ENCODE measurements around the gene IL1RAPL2. TPM values are rescaled to one million over a fixed set of nuclear protein-coding genes. Genes with fewer than 3 reads are reported as not detected.
A peak's percentile ranks its signal among the peaks of the same experiment; 100 is the strongest.

The IL1RAPL2 gene
- total and polyA plus RNA-seq, 2 donors (not counting 1 experiment from before 2014, with no cell fraction given), result not detected

DNA sequence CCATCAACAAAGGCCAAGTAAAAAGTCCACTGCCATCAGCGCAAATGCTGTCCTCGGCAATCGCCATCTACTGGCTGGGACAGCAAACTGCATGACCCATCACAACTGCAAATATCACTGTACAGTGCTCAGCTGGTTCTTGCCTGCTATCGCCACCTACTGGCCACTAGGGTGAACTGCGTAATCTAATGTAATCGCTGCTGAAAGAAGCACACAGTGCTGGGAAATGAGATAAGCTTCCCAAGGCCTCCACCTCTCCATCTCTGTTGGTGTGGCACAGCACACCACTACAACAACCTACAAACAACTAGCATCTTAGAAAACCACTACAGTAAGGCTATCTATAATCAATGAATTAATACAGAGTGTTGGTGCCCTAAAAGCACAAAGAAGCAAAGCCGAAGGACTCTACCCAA lies 356.2 kb downstream of the IL1RAPL2 start:
- Histone ChIP-seq H3K4me3 (ENCODE audit: control extremely low read depth in 1 of 5, extremely low read depth in 1 of 5, insufficient read depth in 1 of 5, low read depth in 2 of 5, low read length in 4 of 5) (no peak overlapping the region), H3K9me3 (ENCODE audit: control extremely low read depth in 1 of 3, control insufficient read depth in 2 of 3, insufficient read depth in 1 of 3, low read length in 2 of 3) (no peaks in the 10 kb centered on the region), H3K9ac (ENCODE audit: low read length) (no peak overlapping the region), H3K79me2 (ENCODE audit: control insufficient read depth, insufficient read depth, low read length) (no peaks in the 10 kb centered on the region), H3K27ac (ENCODE audit: low read length in 2 of 2) (no peak overlapping the region), H3K4me2 (replicated peaks; ENCODE audit: low read depth, low read length, poor library complexity, severe bottlenecking) (no peak overlapping the region), H3K27me3 (replicated peaks in 1 of 4; ENCODE audit: control extremely low read depth in 1 of 4, control insufficient read depth in 3 of 4, insufficient read depth in 4 of 4, low read length in 3 of 4) (no peaks in the 10 kb centered on the region), H4K20me1 (ENCODE audit: control insufficient read depth, insufficient read depth, low read length, poor library complexity, severe bottlenecking) (no peaks in the 10 kb centered on the region), H3K36me3 (replicated peaks in 1 of 2; ENCODE audit: control extremely low read depth in 1 of 2, control insufficient read depth in 1 of 2, extremely low read depth in 1 of 2, insufficient read depth in 2 of 2, low read length in 1 of 2) (no peaks in the 10 kb centered on the region), H3K4me1 (ENCODE audit: control insufficient read depth in 2 of 2, insufficient read depth in 2 of 2, low read length in 2 of 2) (no peaks in the 10 kb centered on the region), H2AFZ (ENCODE audit: insufficient read depth, low read depth, low read length, poor library complexity, severe bottlenecking) (no peak overlapping the region)
- ChIA-PET POLR2A (no interaction called here), CTCF (interaction anchor here (0.5 to 1.3 kb wide), 3 partner anchors 11 to 632 kb away, joined by 3 read pairs; no protein-coding TSS in a partner anchor)
- DNase-seq (peak; percentile 48), ATAC-seq (ENCODE audit: low read depth) (peak; percentile 64)
- Mint-ChIP-seq H3K4me3 (no peak overlapping the region), H3K4me1 (no peaks in the 10 kb centered on the region), H3K27me3 (no peaks in the 10 kb centered on the region), H3K27ac (no peak overlapping the region), H3K9me3 (ENCODE audit: insufficient read depth) (no peaks in the 10 kb centered on the region)
- TF ChIP-seq, protein P1, sequence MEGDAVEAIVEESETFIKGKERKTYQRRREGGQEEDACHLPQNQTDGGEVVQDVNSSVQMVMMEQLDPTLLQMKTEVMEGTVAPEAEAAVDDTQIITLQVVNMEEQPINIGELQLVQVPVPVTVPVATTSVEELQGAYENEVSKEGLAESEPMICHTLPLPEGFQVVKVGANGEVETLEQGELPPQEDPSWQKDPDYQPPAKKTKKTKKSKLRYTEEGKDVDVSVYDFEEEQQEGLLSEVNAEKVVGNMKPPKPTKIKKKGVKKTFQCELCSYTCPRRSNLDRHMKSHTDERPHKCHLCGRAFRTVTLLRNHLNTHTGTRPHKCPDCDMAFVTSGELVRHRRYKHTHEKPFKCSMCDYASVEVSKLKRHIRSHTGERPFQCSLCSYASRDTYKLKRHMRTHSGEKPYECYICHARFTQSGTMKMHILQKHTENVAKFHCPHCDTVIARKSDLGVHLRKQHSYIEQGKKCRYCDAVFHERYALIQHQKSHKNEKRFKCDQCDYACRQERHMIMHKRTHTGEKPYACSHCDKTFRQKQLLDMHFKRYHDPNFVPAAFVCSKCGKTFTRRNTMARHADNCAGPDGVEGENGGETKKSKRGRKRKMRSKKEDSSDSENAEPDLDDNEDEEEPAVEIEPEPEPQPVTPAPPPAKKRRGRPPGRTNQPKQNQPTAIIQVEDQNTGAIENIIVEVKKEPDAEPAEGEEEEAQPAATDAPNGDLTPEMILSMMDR (IDR thresholded peaks at IDR 0.05), result peak; percentile 78
- TF ChIP-seq EZH2 (IDR thresholded peaks at IDR 0.05; ENCODE audit: borderline replicate concordance, insufficient read depth, low read depth, low read length, poor library complexity, severe bottlenecking), result no peak
- intact Hi-C loops (cut with micrococcal nuclease), result no loop called here
- 0% methylated on average over 3 of the region's 7 CpGs for WGBS (ENCODE audit: insufficient coverage)

DNA sequence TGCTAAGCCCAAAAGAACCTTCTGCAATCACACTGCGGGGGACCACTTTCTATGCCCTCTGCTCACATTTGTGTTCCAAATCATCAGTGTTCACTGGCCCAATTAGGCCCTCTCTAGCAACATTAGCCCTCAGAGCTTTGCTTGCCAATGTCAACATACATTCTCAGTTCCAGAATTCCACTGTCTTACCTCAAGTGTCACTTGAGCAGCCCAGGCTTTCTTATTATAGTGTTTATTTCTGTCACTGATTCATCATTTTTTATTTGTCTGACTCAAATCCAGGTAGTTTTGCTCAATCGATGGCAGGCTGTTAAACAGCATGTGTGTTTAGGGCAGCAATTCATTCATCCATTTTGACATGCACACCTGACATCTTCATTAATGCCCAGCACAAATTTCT lies 363.3 kb downstream of the IL1RAPL2 start:
- H3K27me3 Mint-ChIP-seq, result no peaks in the 10 kb centered on the region
- H3K4me1 Mint-ChIP-seq, result no peaks in the 10 kb centered on the region
- 88% methylated on average over 1 of the region's 2 CpGs for WGBS (ENCODE audit: insufficient coverage)
- no peak overlapping the region for H3K9ac ChIP-seq (ENCODE audit: low read length)
- no peaks in the 10 kb centered on the region for H3K36me3 ChIP-seq (replicated peaks in 1 of 2; ENCODE audit: control extremely low read depth in 1 of 2, control insufficient read depth in 1 of 2, extremely low read depth in 1 of 2, insufficient read depth in 2 of 2, low read length in 1 of 2)
- no peaks in the 10 kb centered on the region for H3K9me3 Mint-ChIP-seq (ENCODE audit: insufficient read depth)
- ChIA-PET CTCF (no interaction called here), POLR2A (no interaction called here)
- intact Hi-C loops (cut with micrococcal nuclease), result no loop called here
- TF ChIP-seq EZH2 (IDR thresholded peaks at IDR 0.05; ENCODE audit: borderline replicate concordance, insufficient read depth, low read depth, low read length, poor library complexity, severe bottlenecking), result no peak
- TF ChIP-seq, protein P1 (IDR thresholded peaks at IDR 0.05), result no peak
- no peak overlapping the region for H3K27ac ChIP-seq (ENCODE audit: low read length in 2 of 2)
- H3K4me3 ChIP-seq (ENCODE audit: control extremely low read depth in 1 of 5, extremely low read depth in 1 of 5, insufficient read depth in 1 of 5, low read depth in 2 of 5, low read length in 4 of 5), result no peak overlapping the region
- ATAC-seq (ENCODE audit: low read depth) (no peak), DNase-seq (no peak)
- no peaks in the 10 kb centered on the region for H3K79me2 ChIP-seq (ENCODE audit: control insufficient read depth, insufficient read depth, low read length)
- H3K27ac Mint-ChIP-seq, result no peak overlapping the region
- H2AFZ ChIP-seq (ENCODE audit: insufficient read depth, low read depth, low read length, poor library complexity, severe bottlenecking), result no peak overlapping the region
- no peak overlapping the region for H3K4me3 Mint-ChIP-seq
- H3K9me3 ChIP-seq (ENCODE audit: control extremely low read depth in 1 of 3, control insufficient read depth in 2 of 3, insufficient read depth in 1 of 3, low read length in 2 of 3), result no peaks in the 10 kb centered on the region
- H3K4me2 ChIP-seq (replicated peaks; ENCODE audit: low read depth, low read length, poor library complexity, severe bottlenecking), result no peak overlapping the region
- no peaks in the 10 kb centered on the region for H3K4me1 ChIP-seq (ENCODE audit: control insufficient read depth in 2 of 2, insufficient read depth in 2 of 2, low read length in 2 of 2)
- no peaks in the 10 kb centered on the region for H4K20me1 ChIP-seq (ENCODE audit: control insufficient read depth, insufficient read depth, low read length, poor library complexity, severe bottlenecking)
- no peaks in the 10 kb centered on the region for H3K27me3 ChIP-seq (replicated peaks in 1 of 4; ENCODE audit: control extremely low read depth in 1 of 4, control insufficient read depth in 3 of 4, insufficient read depth in 4 of 4, low read length in 3 of 4)

All from B cell (primary cell).